Measurements from ENCODE around the gene TAS2R3. TPM values are rescaled to one million over a fixed set of nuclear protein-coding genes. Genes with fewer than 3 reads are reported as not detected.

TAS2R3 gene
- 1 to 10 TPM in 2 of 4 donors, under 1 TPM in 2; 0.66 to 3.8 (median 1.3) TPM for total RNA-seq
- polyA plus RNA-seq: under 1 TPM in 1 of 3 donors, not detected in 2; 0.71 TPM

GRCh38 chr7:141763797-141764196 is at the start of gene TAS2R3:
Gene TAS2R3, plus strand, starts transcription at chr7:141764097. Its CDS starts 62 bp downstream, at chr7:141764159.
- no peaks in the 10 kb centered on the region for H3K4me1 ChIP-seq
- no peak within 1 kb of the TSS for H3K27ac ChIP-seq
- no peak within 1 kb of the TSS for H3K4me3 ChIP-seq
- DNase-seq: no peak
- H3K27me3 ChIP-seq: no peaks in the 10 kb centered on the region
- 81 to 95% methylated on average over 3 of the region's 3 CpGs for WGBS, 2 donors
- intact Hi-C loops (cut with DNase I): no loop called here
- no peak for TF ChIP-seq EP300 (IDR thresholded peaks at IDR 0.05)
- TF ChIP-seq POLR2AphosphoS5 (IDR thresholded peaks at IDR 0.05): no peak
- no peak for TF ChIP-seq POLR2A (IDR thresholded peaks at IDR 0.05)
- no peak for TF ChIP-seq CTCF (IDR thresholded peaks at IDR 0.05)
- H3K36me3 ChIP-seq: peaks cover 0 to 52% (median 7%) of the 10 kb centered on the region in 4 donors
- H3K9me3 ChIP-seq: no peaks in the 10 kb centered on the region

- intact Hi-C loops (cut with DNase I): no loop called here
- H3K36me3 ChIP-seq: no peaks in the 10 kb centered on the region
- H3K4me3 ChIP-seq: no peak overlapping the region
- 84 to 92% methylated on average over 2 of the region's 2 CpGs for WGBS, 2 donors
- no peaks in the 10 kb centered on the region for H3K4me1 ChIP-seq
- DNase-seq: no peak
- TF ChIP-seq CTCF (IDR thresholded peaks at IDR 0.05) (no peak), POLR2AphosphoS5 (IDR thresholded peaks at IDR 0.05) (no peak), EP300 (IDR thresholded peaks at IDR 0.05) (no peak), POLR2A (IDR thresholded peaks at IDR 0.05) (no peak)
- H3K27me3 ChIP-seq: no peaks in the 10 kb centered on the region
- H3K27ac ChIP-seq: no peak overlapping the region
- no peaks in the 10 kb centered on the region for H3K9me3 ChIP-seq
These were observed 49.3 kb upstream of the TAS2R3 start for GRCh38 chr7:141714571-141714970.

- Histone ChIP-seq H3K4me1 (no peaks in the 10 kb centered on the region), H3K36me3 (no peaks in the 10 kb centered on the region), H3K9me3 (no peaks in the 10 kb centered on the region), H3K27ac (no peak overlapping the region), H3K27me3 (no peaks in the 10 kb centered on the region), H3K4me3 (no peak overlapping the region)
- WGBS, 2 donors: 61 to 62% methylated on average over 4 of the region's 4 CpGs
- intact Hi-C loops (cut with DNase I): no loop called here
- no peak for DNase-seq
- TF ChIP-seq POLR2A (IDR thresholded peaks at IDR 0.05) (no peak), EP300 (IDR thresholded peaks at IDR 0.05) (no peak), CTCF (IDR thresholded peaks at IDR 0.05) (no peak), POLR2AphosphoS5 (IDR thresholded peaks at IDR 0.05) (no peak)
These were observed 48.9 kb upstream of the TAS2R3 start for GRCh38 chr7:141715018-141715417.

- no peaks in the 10 kb centered on the region for H3K36me3 ChIP-seq
- H3K4me3 ChIP-seq: no peak overlapping the region
- no peak for TF ChIP-seq POLR2AphosphoS5 (IDR thresholded peaks at IDR 0.05)
- TF ChIP-seq EP300 (IDR thresholded peaks at IDR 0.05): no peak
- no peak for TF ChIP-seq CTCF (IDR thresholded peaks at IDR 0.05)
- no peak for TF ChIP-seq POLR2A (IDR thresholded peaks at IDR 0.05)
- H3K4me1 ChIP-seq: no peaks in the 10 kb centered on the region
- H3K9me3 ChIP-seq: no peaks in the 10 kb centered on the region
- intact Hi-C loops (cut with DNase I): no loop called here
- no peaks in the 10 kb centered on the region for H3K27me3 ChIP-seq
- H3K27ac ChIP-seq: no peak overlapping the region
- WGBS, 2 donors: 85 to 91% methylated on average over 6 of the region's 6 CpGs
- no peak for DNase-seq
These were observed 47.9 kb upstream of the TAS2R3 start for GRCh38 chr7:141715794-141716689.
